ENCODE data around the gene ZBED4. TPM values are rescaled to one million over a fixed set of nuclear protein-coding genes. Genes with fewer than 3 reads are reported as not detected.
"Not testable (repeated sequence)": the region's sequence is repeated elsewhere in the genome, so short reads cannot be mapped to it uniquely, and the experiment has no call there.

The ZBED4 gene
- total RNA-seq, 2 experiments from 2014 or later, result 18.4 TPM

- peaks cover 44% of the 10 kb centered on the region for H3K36me3 Mint-ChIP-seq
- H3K4me3 Mint-ChIP-seq, result no peak overlapping the region
- no peaks in the 10 kb centered on the region for H3K9me3 Mint-ChIP-seq
- ChIA-PET POLR2A (no interaction called here), CTCF (no interaction called here)
- no peak for DNase-seq
- no peaks in the 10 kb centered on the region for H3K27me3 Mint-ChIP-seq
- no peak overlapping the region for H3K27ac Mint-ChIP-seq
- H3K4me1 Mint-ChIP-seq (ENCODE audit: low read depth), result peaks cover 70% of the 10 kb centered on the region
- intact Hi-C loops (cut with micrococcal nuclease), result no loop called here
Measured at GRCh38 chr22:49817359-49817758, 36.3 kb upstream of the ZBED4 start.

- no peaks in the 10 kb centered on the region for H3K9me3 Mint-ChIP-seq
- H3K36me3 Mint-ChIP-seq, result peaks cover 57% of the 10 kb centered on the region
- intact Hi-C loops (cut with micrococcal nuclease), result no loop called here
- no peak overlapping the region for H3K27ac Mint-ChIP-seq
- POLR2A ChIA-PET, result interaction anchor here (1.3 kb wide), 1 partner anchor 11 kb away, joined by 3 read pairs; no protein-coding TSS in a partner anchor
- no peaks in the 10 kb centered on the region for H3K27me3 Mint-ChIP-seq
- no peak for DNase-seq
- CTCF ChIA-PET, result interaction anchor here (0.6 to 1.2 kb wide), 3 partner anchors 34 to 172 kb away, joined by 4 to 6 read pairs (median 5); no protein-coding TSS in a partner anchor
- H3K4me1 Mint-ChIP-seq (ENCODE audit: low read depth), result peaks cover 77% of the 10 kb centered on the region
- H3K4me3 Mint-ChIP-seq, result no peak overlapping the region
Measured at GRCh38 chr22:49820984-49821383, 32.7 kb upstream of the ZBED4 start.

- H3K27me3 Mint-ChIP-seq; CTCF ChIA-PET; POLR2A ChIA-PET; H3K27ac Mint-ChIP-seq; H3K4me3 Mint-ChIP-seq; H3K9me3 Mint-ChIP-seq; intact Hi-C loops (cut with micrococcal nuclease); DNase-seq: not testable (repeated sequence)
- peaks cover 60% of the 10 kb centered on the region for H3K36me3 Mint-ChIP-seq
- H3K4me1 Mint-ChIP-seq (ENCODE audit: low read depth), result peaks cover 72% of the 10 kb centered on the region
Measured at GRCh38 chr22:49821741-49822140, 31.9 kb upstream of the ZBED4 start.

GRCh38 chr22:49823289-49824045 is 30.2 kb upstream of the ZBED4 start:
- DNase-seq, result no peak
- peaks cover 48% of the 10 kb centered on the region for H3K36me3 Mint-ChIP-seq
- ChIA-PET POLR2A (no interaction called here), CTCF (no interaction called here)
- intact Hi-C loops (cut with micrococcal nuclease), result no loop called here
- H3K4me1 Mint-ChIP-seq (ENCODE audit: low read depth), result peaks cover 55% of the 10 kb centered on the region
- no peaks in the 10 kb centered on the region for H3K27me3 Mint-ChIP-seq
- no peak overlapping the region for H3K27ac Mint-ChIP-seq
- no peaks in the 10 kb centered on the region for H3K9me3 Mint-ChIP-seq
- H3K4me3 Mint-ChIP-seq, result no peak overlapping the region

GRCh38 chr22:49824185-49824925 is 29.3 kb upstream of the ZBED4 start:
- Mint-ChIP-seq H3K4me1 (ENCODE audit: low read depth) (peaks cover 61% of the 10 kb centered on the region), H3K4me3 (peak overlapping the region; percentile 24), H3K27me3 (no peaks in the 10 kb centered on the region), H3K27ac (peak overlapping the region; percentile 15), H3K36me3 (peaks cover 44% of the 10 kb centered on the region), H3K9me3 (no peaks in the 10 kb centered on the region)
- DNase-seq, result no peak
- intact Hi-C loops (cut with micrococcal nuclease), result no loop called here
- ChIA-PET CTCF (no interaction called here), POLR2A (no interaction called here)

GRCh38 chr22:49824936-49825335 is 28.7 kb upstream of the ZBED4 start:
- Mint-ChIP-seq H3K27me3 (no peaks in the 10 kb centered on the region), H3K4me3 (no peak overlapping the region), H3K4me1 (ENCODE audit: low read depth) (peaks cover 67% of the 10 kb centered on the region), H3K27ac (no peak overlapping the region), H3K9me3 (no peaks in the 10 kb centered on the region), H3K36me3 (peaks cover 44% of the 10 kb centered on the region)
- no peak for DNase-seq
- POLR2A ChIA-PET, result interaction anchor here (1.2 to 2.3 kb wide), 2 partner anchors 31 to 42 kb away, joined by 3 to 11 read pairs; no protein-coding TSS in a partner anchor
- intact Hi-C loops (cut with micrococcal nuclease), result no loop called here
- CTCF ChIA-PET, result interaction anchor here (0.6 to 1.7 kb wide), 2 partner anchors 30 to 57 kb away, joined by 3 to 6 read pairs; no protein-coding TSS in a partner anchor

- H3K27ac Mint-ChIP-seq, result peak overlapping the region; percentile 92
- DNase-seq, result no peak
- POLR2A ChIA-PET, result interaction anchor here (0.9 to 2.3 kb wide), 8 partner anchors 10 to 42 kb away, joined by 3 to 11 read pairs (median 4); no protein-coding TSS in a partner anchor
- H3K9me3 Mint-ChIP-seq, result no peaks in the 10 kb centered on the region
- CTCF ChIA-PET, result interaction anchor here (0.6 to 1.7 kb wide), 2 partner anchors 30 to 58 kb away, joined by 3 to 6 read pairs; no protein-coding TSS in a partner anchor
- peaks cover 41% of the 10 kb centered on the region for H3K36me3 Mint-ChIP-seq
- peak overlapping the region; percentile 90 for H3K4me3 Mint-ChIP-seq
- H3K27me3 Mint-ChIP-seq, result no peaks in the 10 kb centered on the region
- intact Hi-C loops (cut with micrococcal nuclease), result no loop called here
- H3K4me1 Mint-ChIP-seq (ENCODE audit: low read depth), result peaks cover 67% of the 10 kb centered on the region
Measured at GRCh38 chr22:49825436-49825835, 28.2 kb upstream of the ZBED4 start.

- ChIA-PET CTCF (interaction anchor here (1.7 kb wide), 1 partner anchor 58 kb away, joined by 6 read pairs; no protein-coding TSS in a partner anchor), POLR2A (interaction anchor here (0.9 to 2.3 kb wide), 9 partner anchors 9 to 92 kb away, joined by 3 to 11 read pairs (median 4); partner anchors contain the start of gene ALG12)
- intact Hi-C loops (cut with micrococcal nuclease), result no loop called here
- DNase-seq, result peak; percentile 85
- Mint-ChIP-seq H3K9me3 (no peaks in the 10 kb centered on the region), H3K36me3 (peaks cover 35% of the 10 kb centered on the region), H3K27me3 (no peaks in the 10 kb centered on the region), H3K27ac (peak overlapping the region; percentile 92), H3K4me3 (peak overlapping the region; percentile 90), H3K4me1 (ENCODE audit: low read depth) (peaks cover 65% of the 10 kb centered on the region)
Measured at GRCh38 chr22:49825944-49826602, 27.6 kb upstream of the ZBED4 start.

GRCh38 chr22:49826603-49827270 is 26.9 kb upstream of the ZBED4 start:
- Mint-ChIP-seq H3K27me3 (no peaks in the 10 kb centered on the region), H3K4me3 (peak overlapping the region; percentile 90), H3K4me1 (ENCODE audit: low read depth) (peaks cover 64% of the 10 kb centered on the region), H3K27ac (peak overlapping the region; percentile 92), H3K9me3 (no peaks in the 10 kb centered on the region), H3K36me3 (peaks cover 35% of the 10 kb centered on the region)
- POLR2A ChIA-PET, result interaction anchor here (0.9 to 2.3 kb wide), 8 partner anchors 9 to 91 kb away, joined by 3 to 11 read pairs (median 4); partner anchors contain the start of gene ALG12
- DNase-seq, result peak; percentile 47
- CTCF ChIA-PET, result interaction anchor here (1.7 kb wide), 1 partner anchor 59 kb away, joined by 6 read pairs; no protein-coding TSS in a partner anchor
- intact Hi-C loops (cut with micrococcal nuclease), result no loop called here

- H3K27ac Mint-ChIP-seq, result peak overlapping the region; percentile 67
- no peaks in the 10 kb centered on the region for H3K27me3 Mint-ChIP-seq
- POLR2A ChIA-PET, result interaction anchor here (1.8 to 2.3 kb wide), 2 partner anchors 11 to 29 kb away, joined by 7 to 11 read pairs; no protein-coding TSS in a partner anchor
- peaks cover 58% of the 10 kb centered on the region for H3K4me1 Mint-ChIP-seq (ENCODE audit: low read depth)
- no peak for DNase-seq
- intact Hi-C loops (cut with micrococcal nuclease), result no loop called here
- CTCF ChIA-PET, result no interaction called here
- no peaks in the 10 kb centered on the region for H3K9me3 Mint-ChIP-seq
- peaks cover 35% of the 10 kb centered on the region for H3K36me3 Mint-ChIP-seq
- peak overlapping the region; percentile 45 for H3K4me3 Mint-ChIP-seq
Measured at GRCh38 chr22:49827271-49827852, 26.3 kb upstream of the ZBED4 start.

Measured in activated CD4-positive, alpha-beta memory T cell treated with anti-CD3 and anti-CD28 coated beads for 36 hours (primary cell).